PFSK-1 (cell line): Measurements from ENCODE around the gene L3MBTL4.

Source experiments
- FOXP2 ChIP-seq: optimal IDR thresholded peaks from 2 replicates; pipeline ENCODE3; 2011; ENCODE audit warnings: borderline replicate concordance, control low read depth, inconsistent platforms; ENCODE audit not compliant: insufficient read depth; ENCODE audit errors: extremely low read length, extremely low read depth
- POLR2AphosphoS5 ChIP-seq: IDR thresholded peaks from 2 replicates; pipeline ENCODE4 v1.6.1; 2012; ENCODE audit warnings: low read depth, mild to moderate bottlenecking, control low read depth, low read length, moderate library complexity
- SIN3A ChIP-seq: IDR thresholded peaks from 2 replicates; pipeline ENCODE4 v1.6.1; 2012; ENCODE audit warnings: mild to moderate bottlenecking, low read length, moderate library complexity, borderline replicate concordance; ENCODE audit not compliant: insufficient read depth
- TAF1 ChIP-seq: IDR thresholded peaks from 2 replicates; pipeline ENCODE4 v1.6.1; 2012; ENCODE audit warnings: low read length, control low read depth, borderline replicate concordance; ENCODE audit not compliant: insufficient read depth
- TF ChIP-seq, protein P1 (sequence below), 2 experiments: IDR thresholded peaks; 2 replicates each; pipeline versions ENCODE4 v1.6.1 to v1.8.0; 2011 to 2012; ENCODE audit warnings: low read depth in 2 of 2, low read length in 2 of 2, control low read depth in 1 of 2, inconsistent platforms in 1 of 2, mild to moderate bottlenecking in 1 of 2, moderate library complexity in 1 of 2; ENCODE audit not compliant: insufficient read depth in 1 of 2

L3MBTL4 gene

DNA sequence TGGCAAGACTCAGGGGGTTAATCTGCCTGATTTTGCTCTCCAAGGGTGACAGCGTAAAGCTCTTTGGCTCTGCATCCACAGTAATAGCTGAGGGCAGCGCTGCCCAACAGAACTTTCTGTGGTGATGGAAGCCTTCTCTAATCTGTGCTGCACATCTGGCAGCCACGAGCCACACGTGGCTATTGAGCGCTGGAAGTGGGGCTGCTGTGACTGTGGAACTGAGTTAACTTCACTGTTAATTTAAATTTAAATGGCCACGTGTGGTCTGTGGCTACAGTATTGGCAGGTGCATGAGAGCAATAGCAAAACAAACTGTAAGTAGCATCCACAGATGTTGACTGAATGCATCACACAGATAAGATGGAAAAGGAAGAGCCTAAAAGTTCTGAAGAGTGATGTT, 472.1 kb downstream of the L3MBTL4 start:
- no peak for TF ChIP-seq SIN3A
- TF ChIP-seq FOXP2: no peak
- TF ChIP-seq POLR2AphosphoS5: no peak

DNA sequence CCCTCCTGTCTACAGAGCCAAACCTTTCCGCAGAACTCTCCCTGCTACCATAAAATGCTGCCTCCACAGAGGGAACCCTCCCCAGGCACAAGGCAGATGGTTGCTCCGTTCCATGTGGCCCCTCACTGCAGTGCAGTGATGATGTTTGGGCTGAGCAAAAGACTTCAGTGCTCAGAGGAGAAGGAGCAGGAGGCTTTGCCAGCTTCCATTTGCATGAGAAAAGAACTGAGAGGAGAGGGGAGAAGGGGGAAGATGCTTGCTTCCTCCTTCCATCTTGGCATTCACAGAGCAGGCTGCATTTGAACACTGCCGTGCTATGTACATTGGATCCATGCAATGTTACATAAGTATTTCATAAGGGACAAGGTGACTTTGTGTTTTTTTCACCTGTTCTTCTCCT, 472.8 kb downstream of the L3MBTL4 start:
- TF ChIP-seq FOXP2 (no peak), TAF1 (no peak), POLR2AphosphoS5 (no peak), SIN3A (no peak)

DNA sequence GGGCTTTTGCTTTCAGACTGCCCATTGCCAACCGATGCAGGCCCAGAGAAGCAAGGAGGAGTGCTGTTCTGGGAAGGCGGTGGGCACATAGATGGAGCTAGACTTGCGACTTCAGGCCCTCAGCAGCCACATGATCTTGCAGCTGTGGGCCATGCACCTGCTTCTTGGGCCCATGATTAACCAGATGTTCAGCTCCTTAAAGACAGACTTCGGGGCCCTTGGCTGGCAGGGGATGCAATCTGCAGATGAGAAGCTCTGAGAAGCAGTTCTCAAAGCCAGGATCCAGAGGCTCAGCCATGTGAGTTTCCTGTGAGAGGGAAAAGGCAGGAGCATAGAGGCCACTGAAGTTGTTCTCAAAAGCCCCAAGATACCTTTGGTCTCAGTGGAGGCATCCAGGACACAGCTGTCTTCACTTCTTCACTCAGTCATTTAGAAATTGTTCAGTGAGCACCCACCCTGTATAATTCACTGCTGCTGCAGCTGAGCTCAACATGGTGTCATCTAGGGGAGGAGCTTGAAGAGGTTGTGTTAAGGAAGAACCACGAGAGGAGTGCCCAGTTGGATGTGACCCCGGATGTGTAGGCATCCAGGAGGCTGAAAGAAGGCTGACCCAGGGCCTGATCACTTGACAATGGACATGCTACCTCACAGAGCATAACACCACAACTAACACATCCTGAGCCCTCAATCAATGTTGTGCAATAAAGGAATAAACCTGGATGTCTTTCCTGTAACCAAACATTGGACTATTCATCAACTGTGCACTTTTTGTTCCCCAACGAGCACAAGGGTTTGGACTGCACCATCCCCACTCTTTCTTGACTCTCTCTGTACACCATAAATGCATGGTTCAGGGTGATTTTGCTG, 474.7 kb downstream of the L3MBTL4 start:
- TF ChIP-seq, protein P1, sequence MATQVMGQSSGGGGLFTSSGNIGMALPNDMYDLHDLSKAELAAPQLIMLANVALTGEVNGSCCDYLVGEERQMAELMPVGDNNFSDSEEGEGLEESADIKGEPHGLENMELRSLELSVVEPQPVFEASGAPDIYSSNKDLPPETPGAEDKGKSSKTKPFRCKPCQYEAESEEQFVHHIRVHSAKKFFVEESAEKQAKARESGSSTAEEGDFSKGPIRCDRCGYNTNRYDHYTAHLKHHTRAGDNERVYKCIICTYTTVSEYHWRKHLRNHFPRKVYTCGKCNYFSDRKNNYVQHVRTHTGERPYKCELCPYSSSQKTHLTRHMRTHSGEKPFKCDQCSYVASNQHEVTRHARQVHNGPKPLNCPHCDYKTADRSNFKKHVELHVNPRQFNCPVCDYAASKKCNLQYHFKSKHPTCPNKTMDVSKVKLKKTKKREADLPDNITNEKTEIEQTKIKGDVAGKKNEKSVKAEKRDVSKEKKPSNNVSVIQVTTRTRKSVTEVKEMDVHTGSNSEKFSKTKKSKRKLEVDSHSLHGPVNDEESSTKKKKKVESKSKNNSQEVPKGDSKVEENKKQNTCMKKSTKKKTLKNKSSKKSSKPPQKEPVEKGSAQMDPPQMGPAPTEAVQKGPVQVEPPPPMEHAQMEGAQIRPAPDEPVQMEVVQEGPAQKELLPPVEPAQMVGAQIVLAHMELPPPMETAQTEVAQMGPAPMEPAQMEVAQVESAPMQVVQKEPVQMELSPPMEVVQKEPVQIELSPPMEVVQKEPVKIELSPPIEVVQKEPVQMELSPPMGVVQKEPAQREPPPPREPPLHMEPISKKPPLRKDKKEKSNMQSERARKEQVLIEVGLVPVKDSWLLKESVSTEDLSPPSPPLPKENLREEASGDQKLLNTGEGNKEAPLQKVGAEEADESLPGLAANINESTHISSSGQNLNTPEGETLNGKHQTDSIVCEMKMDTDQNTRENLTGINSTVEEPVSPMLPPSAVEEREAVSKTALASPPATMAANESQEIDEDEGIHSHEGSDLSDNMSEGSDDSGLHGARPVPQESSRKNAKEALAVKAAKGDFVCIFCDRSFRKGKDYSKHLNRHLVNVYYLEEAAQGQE (IDR thresholded peaks at IDR 0.05; ENCODE audit: insufficient read depth in 1 of 2, low read depth in 2 of 2, low read length in 2 of 2): no peak
- TF ChIP-seq TAF1 (no peak), FOXP2 (no peak), POLR2AphosphoS5 (no peak), SIN3A (no peak)

DNA sequence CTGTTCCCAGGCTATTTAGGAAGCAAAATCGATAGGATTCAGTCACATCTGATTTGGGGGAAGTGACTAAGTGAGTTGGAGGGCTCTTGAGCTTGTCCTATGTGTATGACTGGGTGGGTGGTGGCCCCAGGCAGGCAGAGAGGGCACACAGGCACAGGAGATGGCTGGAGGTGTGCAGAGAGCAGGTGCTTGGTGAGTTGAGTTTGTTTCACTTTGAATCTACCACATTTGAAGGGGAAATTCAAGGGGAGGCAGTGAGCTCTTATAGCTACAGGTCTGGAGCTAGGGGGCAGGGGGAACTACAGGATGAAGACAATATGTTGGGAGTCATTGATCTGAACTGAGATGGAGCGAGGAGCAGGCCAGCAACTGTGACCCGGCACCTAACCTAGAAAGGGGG, 476.9 kb downstream of the L3MBTL4 start:
- TF ChIP-seq, protein P1 (IDR thresholded peaks at IDR 0.05; ENCODE audit: insufficient read depth in 1 of 2, low read depth in 2 of 2, low read length in 2 of 2): no peak

DNA sequence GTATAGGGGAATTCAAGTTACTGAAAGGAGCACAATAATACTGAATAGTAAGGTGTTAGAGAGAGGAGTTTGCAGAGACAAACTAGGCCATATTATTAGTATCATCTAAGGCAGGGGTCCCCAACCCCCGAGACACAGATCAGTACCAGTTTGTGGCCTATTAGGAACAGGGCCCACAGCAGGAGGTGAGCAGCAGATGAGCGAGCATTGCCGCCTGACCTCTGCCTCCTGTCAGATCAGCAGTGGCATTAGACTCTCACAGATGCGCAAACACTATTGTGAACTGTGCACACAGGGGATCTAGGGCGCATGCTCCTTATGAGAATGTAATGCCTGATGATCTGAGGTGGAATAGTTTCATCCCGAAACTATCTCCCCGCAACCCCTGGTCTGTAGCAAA, 477.6 kb downstream of the L3MBTL4 start:
- TF ChIP-seq TAF1 (no peak), POLR2AphosphoS5 (no peak)
- TF ChIP-seq, protein P1 (IDR thresholded peaks at IDR 0.05; ENCODE audit: insufficient read depth in 1 of 2, low read depth in 2 of 2, low read length in 2 of 2): no peak

DNA sequence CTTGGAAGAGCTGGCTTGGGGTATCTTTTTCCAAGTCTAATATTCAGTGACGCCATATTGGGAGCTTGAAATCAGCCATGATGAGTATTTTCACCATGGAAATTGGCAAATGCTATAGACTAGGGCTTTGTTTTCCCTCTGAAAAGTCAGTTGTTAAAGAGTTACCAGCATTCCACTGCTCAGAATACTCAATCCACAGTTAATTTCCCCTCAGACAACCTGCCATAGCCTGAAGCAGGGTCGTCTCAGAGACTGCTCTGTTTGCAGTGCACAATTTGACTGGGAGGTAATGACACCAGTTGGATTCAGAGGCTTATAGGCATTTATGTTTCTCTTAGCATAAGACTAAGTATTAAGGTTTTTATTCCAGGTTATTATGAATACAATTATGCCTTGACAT, 483.9 kb downstream of the L3MBTL4 start:
- TF ChIP-seq TAF1: no peak
- no peak for TF ChIP-seq SIN3A
- TF ChIP-seq, protein P1 (IDR thresholded peaks at IDR 0.05; ENCODE audit: insufficient read depth in 1 of 2, low read depth in 2 of 2, low read length in 2 of 2): no peak
- no peak for TF ChIP-seq POLR2AphosphoS5
- TF ChIP-seq FOXP2: no peak
